Gastroesophageal sphincter (tissue), 4 donors: Measurements from ENCODE around the gene RTL9. TPM values are rescaled to one million over a fixed set of nuclear protein-coding genes. Genes with fewer than 3 reads are reported as not detected.

Source experiments
- ATAC-seq: fragments of 150-250 bp; one replicate; pipeline ENCODE4 v1.9.1; 2016; ENCODE audit warnings: mild to moderate bottlenecking, moderate library complexity
- H3K27ac ChIP-seq, 4 donors: fragments of 200-600 bp; sonication (generic) in 3 of 4; 1 replicate in 3 of 4; 2 replicates in 1 of 4; pipeline ENCODE4 v1.5.1; 2016 to 2019
- H3K27me3 ChIP-seq: fragments of 200-600 bp; sonication (generic); one replicate; pipeline ENCODE4 v1.5.1; 2019
- H3K36me3 ChIP-seq, 2 donors: fragments of 200-600 bp; sonication (generic); one replicate each; pipeline ENCODE4 v1.5.1; 2019; ENCODE audit warnings: control low read depth in 1 of 2
- H3K4me1 ChIP-seq, 3 donors: fragments of 200-600 bp; sonication (generic); 1 replicate in 2 of 3; 2 replicates in 1 of 3; pipeline ENCODE4 v1.5.1; 2016 to 2019; ENCODE audit warnings: control low read depth in 2 of 3
- H3K4me3 ChIP-seq, 2 donors: fragments of 200-600 bp; sonication (generic); one replicate each; pipeline ENCODE4 v1.5.1; 2019; ENCODE audit warnings: mild to moderate bottlenecking in 1 of 2, moderate library complexity in 1 of 2
- H3K9me3 ChIP-seq, 3 donors: fragments of 200-600 bp; sonication (generic); one replicate each; pipeline ENCODE4 v1.5.1; 2017 to 2019; ENCODE audit warnings: control low read depth in 2 of 3
- EP300 ChIP-seq: sonication (generic); formaldehyde crosslinking; IDR thresholded peaks from one replicate; pipeline ENCODE4 v1.6.1; 2017; ENCODE audit warnings: antibody characterized with exemption, mild to moderate bottlenecking
- POLR2A ChIP-seq, 2 donors: fragments of 450-650 bp; IDR thresholded peaks; one replicate each; pipeline ENCODE4 v1.6.1; 2017; ENCODE audit warnings: antibody characterized with exemption in 2 of 2, mild to moderate bottlenecking in 2 of 2, moderate library complexity in 1 of 2
- POLR2AphosphoS5 ChIP-seq: sonication (generic); formaldehyde crosslinking; IDR thresholded peaks from one replicate; pipeline ENCODE4 v1.6.1; 2017; ENCODE audit warnings: antibody characterized with exemption
- WGBS, 2 donors: methylation state at CpG; one replicate each; pipeline ENCODE4 v1.1.5; 2018; ENCODE audit warnings: low coverage in 1 of 2; 5-methylcytosine and 5-hydroxymethylcytosine counted together
- total RNA-seq, 4 donors: library from RNA; depleted of rRNA; stranded (reverse); fragments of >200 nt; gene quantifications; one replicate each; pipeline ENCODE4 v1.1.0, GENCODE V29; 2016
- TF ChIP-seq, protein P1 (sequence below), 4 experiments: fragments of 200-600 bp in 2 of 4; fragments of 450-650 bp in 2 of 4; sonication (generic) in 1 of 4; IDR thresholded peaks; one replicate each; pipeline ENCODE4 v1.5.1; 2017 to 2019; ENCODE audit warnings: antibody characterized with exemption in 4 of 4, mild to moderate bottlenecking in 2 of 4, moderate library complexity in 2 of 4

Gene RTL9
- total RNA-seq, 4 donors from 2014 or later: under 0.01 to 0.07 TPM; not detected in 2

DNA sequence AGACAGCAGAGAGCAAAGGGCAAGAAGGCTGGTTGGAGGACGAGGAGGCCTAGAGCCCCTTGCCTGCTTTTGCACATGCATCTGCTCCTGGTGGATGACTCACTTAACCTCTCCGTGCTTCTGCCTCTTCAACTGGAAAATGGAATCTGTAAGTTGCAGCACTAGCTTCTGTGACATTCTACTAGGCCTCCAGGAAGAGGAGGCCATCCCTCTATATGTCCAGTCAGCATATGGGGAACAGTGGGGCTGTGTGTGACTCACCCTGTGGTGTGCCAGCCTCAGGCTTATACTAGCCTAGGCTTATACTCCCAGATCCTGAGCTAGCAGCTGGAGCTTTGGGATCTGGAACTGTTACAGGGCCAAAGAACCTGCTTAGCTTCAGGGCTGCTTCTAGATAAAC lies 36.0 kb downstream of the RTL9 start:
- Histone ChIP-seq H3K9me3 (no peaks in the 10 kb centered on the region), H3K27ac (no peak overlapping the region), H3K4me1 (no peaks in the 10 kb centered on the region), H3K27me3 (no peaks in the 10 kb centered on the region), H3K4me3 (no peak overlapping the region), H3K36me3 (no peaks in the 10 kb centered on the region)
- no peak for ATAC-seq
- WGBS, 2 donors: 60% methylated on average over 1 of the region's 2 CpGs; no CpG with 5 or more reads in 1 of the 2 donors
- TF ChIP-seq EP300 (no peak), POLR2A (IDR thresholded peaks at IDR 0.05) (no peak), POLR2AphosphoS5 (no peak)
- TF ChIP-seq, protein P1, sequence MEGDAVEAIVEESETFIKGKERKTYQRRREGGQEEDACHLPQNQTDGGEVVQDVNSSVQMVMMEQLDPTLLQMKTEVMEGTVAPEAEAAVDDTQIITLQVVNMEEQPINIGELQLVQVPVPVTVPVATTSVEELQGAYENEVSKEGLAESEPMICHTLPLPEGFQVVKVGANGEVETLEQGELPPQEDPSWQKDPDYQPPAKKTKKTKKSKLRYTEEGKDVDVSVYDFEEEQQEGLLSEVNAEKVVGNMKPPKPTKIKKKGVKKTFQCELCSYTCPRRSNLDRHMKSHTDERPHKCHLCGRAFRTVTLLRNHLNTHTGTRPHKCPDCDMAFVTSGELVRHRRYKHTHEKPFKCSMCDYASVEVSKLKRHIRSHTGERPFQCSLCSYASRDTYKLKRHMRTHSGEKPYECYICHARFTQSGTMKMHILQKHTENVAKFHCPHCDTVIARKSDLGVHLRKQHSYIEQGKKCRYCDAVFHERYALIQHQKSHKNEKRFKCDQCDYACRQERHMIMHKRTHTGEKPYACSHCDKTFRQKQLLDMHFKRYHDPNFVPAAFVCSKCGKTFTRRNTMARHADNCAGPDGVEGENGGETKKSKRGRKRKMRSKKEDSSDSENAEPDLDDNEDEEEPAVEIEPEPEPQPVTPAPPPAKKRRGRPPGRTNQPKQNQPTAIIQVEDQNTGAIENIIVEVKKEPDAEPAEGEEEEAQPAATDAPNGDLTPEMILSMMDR (IDR thresholded peaks at IDR 0.05): no peak

DNA sequence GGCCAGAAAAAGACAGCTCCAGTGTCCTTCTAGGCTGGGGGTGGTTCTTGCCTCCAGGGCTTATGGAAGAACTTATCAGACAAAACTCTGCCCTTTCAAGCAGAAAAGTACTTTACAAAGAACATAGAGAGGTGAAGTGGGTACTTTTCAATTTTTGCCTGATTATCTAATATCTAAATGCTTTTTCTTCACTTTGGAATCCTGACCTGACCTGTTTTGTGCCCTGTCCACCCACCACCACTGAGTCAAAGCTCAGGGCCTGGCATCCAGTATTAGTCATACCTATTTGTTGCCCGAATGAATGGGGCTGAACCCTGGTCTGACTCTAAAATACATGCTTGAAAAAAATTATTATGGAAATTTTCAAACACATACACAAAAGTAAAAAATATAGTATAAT lies 37.2 kb downstream of the RTL9 start:
- no peaks in the 10 kb centered on the region for H3K36me3 ChIP-seq
- WGBS, 2 donors: 58% methylated on average over 1 of the region's 1 CpG; no CpG with 5 or more reads in 1 of the 2 donors
- no peak overlapping the region for H3K27ac ChIP-seq
- H3K27me3 ChIP-seq: no peaks in the 10 kb centered on the region
- H3K9me3 ChIP-seq: no peaks in the 10 kb centered on the region
- H3K4me1 ChIP-seq: no peaks in the 10 kb centered on the region
- TF ChIP-seq EP300: no peak
- no peak for TF ChIP-seq POLR2AphosphoS5
- TF ChIP-seq, protein P1 (IDR thresholded peaks at IDR 0.05): no peak
- TF ChIP-seq POLR2A (IDR thresholded peaks at IDR 0.05): no peak
- H3K4me3 ChIP-seq: no peak overlapping the region
- no peak for ATAC-seq

DNA sequence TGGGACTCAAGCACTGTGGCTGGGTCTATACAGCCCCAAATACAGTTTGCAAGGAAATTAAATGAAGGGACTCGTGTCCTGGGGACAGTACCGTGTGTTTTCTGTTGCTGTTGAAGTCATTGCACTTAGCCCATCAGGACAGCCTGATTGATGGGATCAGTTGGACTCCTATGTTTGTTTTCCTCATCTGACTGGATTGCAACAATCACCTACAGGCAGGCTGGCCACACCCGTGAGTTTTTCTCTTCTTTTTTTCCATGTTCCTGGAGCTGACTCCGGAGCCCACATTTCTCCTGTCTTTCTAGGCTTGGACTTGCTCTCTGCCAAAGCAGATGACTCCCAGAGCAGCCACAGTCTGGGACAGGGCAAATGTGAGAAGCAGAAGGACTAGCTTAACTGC lies 38.1 kb downstream of the RTL9 start:
- Histone ChIP-seq H3K36me3 (no peaks in the 10 kb centered on the region), H3K27ac (no peak overlapping the region), H3K4me1 (no peaks in the 10 kb centered on the region), H3K9me3 (no peaks in the 10 kb centered on the region), H3K4me3 (no peak overlapping the region), H3K27me3 (no peaks in the 10 kb centered on the region)
- no peak for TF ChIP-seq POLR2A (IDR thresholded peaks at IDR 0.05)
- TF ChIP-seq, protein P1 (IDR thresholded peaks at IDR 0.05): no peak
- 68% methylated on average over 4 of the region's 4 CpGs; no CpG with 5 or more reads in 1 of the 2 donors for WGBS, 2 donors
- ATAC-seq: peak; percentile 63

DNA sequence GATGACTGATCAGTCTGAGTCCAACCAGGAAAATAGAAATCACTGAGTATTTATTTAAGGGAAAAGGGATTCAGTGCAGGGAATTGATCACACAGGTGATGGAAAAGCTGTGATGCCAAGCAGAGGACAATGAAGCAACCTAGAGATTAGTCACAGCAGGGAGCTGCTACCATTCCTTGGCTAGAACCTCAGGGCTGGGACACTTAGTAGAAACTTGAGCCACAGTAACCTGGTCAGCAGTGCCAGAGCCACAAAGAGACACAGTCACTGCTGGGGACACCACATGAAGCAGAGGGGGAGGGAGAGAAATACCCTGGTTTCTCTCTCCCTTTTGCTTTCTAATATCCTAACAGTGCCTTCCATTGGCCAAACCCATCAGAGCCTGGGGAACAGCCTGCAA lies 38.7 kb downstream of the RTL9 start:
- no peaks in the 10 kb centered on the region for H3K27me3 ChIP-seq
- no peaks in the 10 kb centered on the region for H3K36me3 ChIP-seq
- TF ChIP-seq EP300 (no peak), POLR2AphosphoS5 (no peak), POLR2A (IDR thresholded peaks at IDR 0.05) (no peak)
- TF ChIP-seq, protein P1 (IDR thresholded peaks at IDR 0.05): no peak
- no peak for ATAC-seq
- H3K9me3 ChIP-seq: no peaks in the 10 kb centered on the region
- no peak overlapping the region for H3K27ac ChIP-seq
- H3K4me1 ChIP-seq: no peaks in the 10 kb centered on the region
- no peak overlapping the region for H3K4me3 ChIP-seq

DNA sequence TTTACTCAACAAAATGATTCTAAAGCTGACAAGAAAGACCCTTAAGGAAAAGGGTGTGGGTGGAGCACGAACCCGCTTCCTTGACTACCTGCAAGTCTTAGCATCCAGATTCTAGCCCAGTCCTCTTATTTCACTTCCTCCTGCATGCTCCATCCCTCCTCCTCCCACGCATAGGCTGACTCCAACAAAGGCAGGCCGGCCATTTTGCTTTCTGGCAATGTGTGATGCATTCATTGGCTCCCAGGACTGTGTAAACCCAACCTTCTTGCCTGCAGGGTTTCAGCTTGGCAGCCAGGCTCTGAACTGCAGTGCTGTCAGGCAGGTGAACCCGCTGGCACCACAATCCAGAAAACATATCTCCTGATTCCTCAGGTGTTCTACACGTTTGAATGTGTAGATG lies 39.3 kb downstream of the RTL9 start:
- ATAC-seq: no peak
- Histone ChIP-seq H3K27ac (no peak overlapping the region), H3K4me1 (no peaks in the 10 kb centered on the region), H3K4me3 (no peak overlapping the region), H3K27me3 (no peaks in the 10 kb centered on the region), H3K36me3 (no peaks in the 10 kb centered on the region), H3K9me3 (no peaks in the 10 kb centered on the region)
- WGBS, 2 donors: 69 to 86% methylated on average over 1 to 4 of the region's 6 CpGs
- no peak for TF ChIP-seq POLR2A (IDR thresholded peaks at IDR 0.05)
- TF ChIP-seq EP300: no peak
- TF ChIP-seq, protein P1 (IDR thresholded peaks at IDR 0.05): no peak
- TF ChIP-seq POLR2AphosphoS5: no peak
